Endothelial cell (in vitro differentiated cells): Measurements from ENCODE around the gene TREML2. TPM values are rescaled to one million over a fixed set of nuclear protein-coding genes. Genes with fewer than 3 reads are reported as not detected.
A peak's percentile ranks its signal among the peaks of the same experiment; 100 is the strongest.

ENCODE experiments used
- DNase-seq: peaks from one replicate; pipeline ENCODE4 v3.0.0; 2021; ENCODE audit warnings: low spot score
- H3K27ac Mint-ChIP-seq: one replicate; pipeline ENCODE4 v1.8.0; 2021; ENCODE audit warnings: mixed read lengths, inconsistent platforms; ENCODE audit not compliant: unreplicated experiment
- H3K27me3 Mint-ChIP-seq: one replicate; pipeline ENCODE4 v1.8.0; 2021; ENCODE audit warnings: mild to moderate bottlenecking, moderate library complexity, mixed read lengths, inconsistent platforms; ENCODE audit not compliant: unreplicated experiment
- H3K36me3 Mint-ChIP-seq: one replicate; pipeline ENCODE4 v1.8.0; 2021; ENCODE audit warnings: mild to moderate bottlenecking, low read depth, mixed read lengths, inconsistent platforms; ENCODE audit not compliant: unreplicated experiment
- H3K4me1 Mint-ChIP-seq: one replicate; pipeline ENCODE4 v1.8.0; 2021; ENCODE audit warnings: mild to moderate bottlenecking, mixed read lengths, inconsistent platforms; ENCODE audit not compliant: unreplicated experiment
- H3K4me3 Mint-ChIP-seq: one replicate; pipeline ENCODE4 v1.8.0; 2021; ENCODE audit warnings: mild to moderate bottlenecking, mixed read lengths, inconsistent platforms; ENCODE audit not compliant: unreplicated experiment
- H3K9me3 Mint-ChIP-seq: one replicate; pipeline ENCODE4 v1.8.0; 2021; ENCODE audit warnings: mixed read lengths, inconsistent platforms; ENCODE audit not compliant: unreplicated experiment
- CTCF ChIP-seq: fragments of 200-600 bp; sonication (generic); IDR thresholded peaks from one replicate; pipeline ENCODE4 v1.5.0; 2021; ENCODE audit warnings: antibody characterized with exemption; ENCODE audit not compliant: unreplicated experiment
- total RNA-seq: library from RNA; stranded (reverse); fragmentation: NEBNext Ultra II Directional; extraction: Animal tissue kit (Norgen Biotek cat#: 25700); gene quantifications from one replicate; pipeline ENCODE4 v1.2.1, GENCODE V29; 2021; ENCODE audit not compliant: unreplicated experiment

Gene TREML2
- total RNA-seq, 1 donor from 2014 or later: 0.10 TPM

- no peak overlapping the region for H3K27ac Mint-ChIP-seq
- no peaks in the 10 kb centered on the region for H3K9me3 Mint-ChIP-seq
- no peak for DNase-seq
- peaks cover 4% of the 10 kb centered on the region for H3K4me1 Mint-ChIP-seq
- H3K4me3 Mint-ChIP-seq: no peak overlapping the region
- TF ChIP-seq CTCF: no peak
- H3K36me3 Mint-ChIP-seq: no peaks in the 10 kb centered on the region
- H3K27me3 Mint-ChIP-seq: peaks cover 1% of the 10 kb centered on the region
Measured at GRCh38 chr6:41170547-41171160, 30.3 kb downstream of the TREML2 start.

GRCh38 chr6:41167173-41167963 is 33.6 kb downstream of the TREML2 start:
- H3K4me3 Mint-ChIP-seq: no peak overlapping the region
- no peaks in the 10 kb centered on the region for H3K9me3 Mint-ChIP-seq
- peaks cover 4% of the 10 kb centered on the region for H3K4me1 Mint-ChIP-seq
- no peaks in the 10 kb centered on the region for H3K36me3 Mint-ChIP-seq
- DNase-seq: peak; percentile 63
- no peak overlapping the region for H3K27ac Mint-ChIP-seq
- TF ChIP-seq CTCF: no peak
- H3K27me3 Mint-ChIP-seq: peaks cover 8% of the 10 kb centered on the region

GRCh38 chr6:41164551-41165120 is 36.3 kb downstream of the TREML2 start:
- Mint-ChIP-seq H3K9me3 (no peaks in the 10 kb centered on the region), H3K36me3 (no peaks in the 10 kb centered on the region), H3K4me1 (no peaks in the 10 kb centered on the region), H3K27ac (no peak overlapping the region), H3K27me3 (peaks cover 8% of the 10 kb centered on the region), H3K4me3 (no peak overlapping the region)
- TF ChIP-seq CTCF: no peak
- DNase-seq: no peak

DNA sequence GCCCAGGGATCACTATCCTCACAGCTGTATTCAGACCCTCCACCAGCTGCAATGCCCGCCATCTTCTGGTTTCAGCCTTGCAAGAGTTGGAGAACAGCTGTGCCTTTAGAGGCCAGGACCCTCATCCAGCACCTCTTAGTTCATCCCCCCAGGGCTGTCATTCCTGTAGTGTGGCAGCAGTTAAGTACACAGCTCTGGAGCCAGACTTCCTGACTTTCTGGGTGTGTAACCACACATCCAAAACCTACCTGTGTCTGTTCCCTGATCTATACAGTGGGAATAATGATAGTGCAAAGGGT is 37.6 kb downstream of the TREML2 start:
- no peaks in the 10 kb centered on the region for H3K36me3 Mint-ChIP-seq
- no peak for DNase-seq
- H3K9me3 Mint-ChIP-seq: no peaks in the 10 kb centered on the region
- no peak for TF ChIP-seq CTCF
- no peak overlapping the region for H3K27ac Mint-ChIP-seq
- no peak overlapping the region for H3K4me3 Mint-ChIP-seq
- H3K27me3 Mint-ChIP-seq: peaks cover 8% of the 10 kb centered on the region
- no peaks in the 10 kb centered on the region for H3K4me1 Mint-ChIP-seq
